ENCODE measurements around the gene C1orf21. TPM values are rescaled to one million over a fixed set of nuclear protein-coding genes. Genes with fewer than 3 reads are reported as not detected.

Gene C1orf21
- total RNA-seq, 1 donor: 17.0 TPM

DNA sequence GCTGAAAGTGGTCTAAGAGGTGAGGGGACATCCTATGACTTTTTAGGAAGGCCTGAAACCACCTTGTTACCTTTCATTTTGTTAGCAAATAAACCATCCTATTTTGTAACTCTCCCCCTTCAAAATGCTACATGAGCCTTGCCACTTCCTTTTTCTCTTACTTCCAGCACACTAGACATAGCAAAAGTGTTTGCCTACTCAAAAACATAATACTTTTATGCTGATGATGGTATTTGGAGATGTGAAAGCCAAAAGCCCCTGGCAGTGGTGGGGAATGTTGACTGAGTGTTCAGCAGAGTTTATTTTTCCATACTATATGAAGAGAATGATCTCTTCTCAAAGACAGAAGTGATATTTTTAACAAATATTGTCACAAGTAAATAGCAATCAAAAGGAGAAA is 233.6 kb downstream of the C1orf21 start:
- H3K4me1 ChIP-seq (ENCODE audit: insufficient read depth, low read length): peaks cover 11% of the 10 kb centered on the region
- no peak overlapping the region for H2AFZ ChIP-seq (ENCODE audit: low read length)
- no peaks in the 10 kb centered on the region for H4K20me1 ChIP-seq (ENCODE audit: insufficient read depth, low read length)
- no peaks in the 10 kb centered on the region for H3K9me3 ChIP-seq (ENCODE audit: low read depth, low read length)
- H3K4me2 ChIP-seq (ENCODE audit: insufficient read depth, low read length): no peak overlapping the region
- H3K4me3 ChIP-seq (ENCODE audit: insufficient read depth, low read length): no peak overlapping the region
- no peak for DNase-seq (ENCODE audit: insufficient read length, low spot score, missing footprints)
- H3K27me3 ChIP-seq (ENCODE audit: insufficient read depth, low read length): no peaks in the 10 kb centered on the region
- no peak overlapping the region for H3K27ac ChIP-seq (ENCODE audit: low read depth, low read length)
- TF ChIP-seq, protein P1, sequence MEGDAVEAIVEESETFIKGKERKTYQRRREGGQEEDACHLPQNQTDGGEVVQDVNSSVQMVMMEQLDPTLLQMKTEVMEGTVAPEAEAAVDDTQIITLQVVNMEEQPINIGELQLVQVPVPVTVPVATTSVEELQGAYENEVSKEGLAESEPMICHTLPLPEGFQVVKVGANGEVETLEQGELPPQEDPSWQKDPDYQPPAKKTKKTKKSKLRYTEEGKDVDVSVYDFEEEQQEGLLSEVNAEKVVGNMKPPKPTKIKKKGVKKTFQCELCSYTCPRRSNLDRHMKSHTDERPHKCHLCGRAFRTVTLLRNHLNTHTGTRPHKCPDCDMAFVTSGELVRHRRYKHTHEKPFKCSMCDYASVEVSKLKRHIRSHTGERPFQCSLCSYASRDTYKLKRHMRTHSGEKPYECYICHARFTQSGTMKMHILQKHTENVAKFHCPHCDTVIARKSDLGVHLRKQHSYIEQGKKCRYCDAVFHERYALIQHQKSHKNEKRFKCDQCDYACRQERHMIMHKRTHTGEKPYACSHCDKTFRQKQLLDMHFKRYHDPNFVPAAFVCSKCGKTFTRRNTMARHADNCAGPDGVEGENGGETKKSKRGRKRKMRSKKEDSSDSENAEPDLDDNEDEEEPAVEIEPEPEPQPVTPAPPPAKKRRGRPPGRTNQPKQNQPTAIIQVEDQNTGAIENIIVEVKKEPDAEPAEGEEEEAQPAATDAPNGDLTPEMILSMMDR (IDR thresholded peaks at IDR 0.05; ENCODE audit: extremely low read depth, low read depth, low read length): no peak
- no peaks in the 10 kb centered on the region for H3K79me2 ChIP-seq (ENCODE audit: insufficient read depth, low read length)
- no peaks in the 10 kb centered on the region for H3K36me3 ChIP-seq (ENCODE audit: insufficient read depth, low read length)

DNA sequence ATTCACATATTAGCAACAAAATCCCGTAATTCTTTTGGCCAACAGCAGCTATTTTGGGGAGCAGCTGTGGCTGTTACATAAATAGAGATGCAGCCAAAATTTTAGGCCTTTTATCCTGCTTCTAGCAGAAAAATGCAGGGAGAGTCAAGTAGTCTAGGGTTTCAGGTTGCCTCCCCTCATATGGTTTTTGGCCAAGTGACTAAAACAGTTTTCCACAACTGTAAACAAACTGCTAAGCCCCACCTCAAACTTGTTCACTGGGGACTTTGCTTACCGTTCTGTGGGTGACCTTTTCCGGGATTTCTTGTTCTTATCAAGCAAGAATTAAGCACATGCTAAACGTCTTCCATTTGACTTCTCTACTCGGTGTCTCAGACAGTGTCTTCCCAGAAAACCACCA is 234.4 kb downstream of the C1orf21 start:
- DNase-seq (ENCODE audit: insufficient read length, low spot score, missing footprints): no peak
- H2AFZ ChIP-seq (ENCODE audit: low read length): no peak overlapping the region
- no peak overlapping the region for H3K27ac ChIP-seq (ENCODE audit: low read depth, low read length)
- H3K4me3 ChIP-seq (ENCODE audit: insufficient read depth, low read length): no peak overlapping the region
- no peaks in the 10 kb centered on the region for H4K20me1 ChIP-seq (ENCODE audit: insufficient read depth, low read length)
- H3K79me2 ChIP-seq (ENCODE audit: insufficient read depth, low read length): no peaks in the 10 kb centered on the region
- TF ChIP-seq, protein P1 (IDR thresholded peaks at IDR 0.05; ENCODE audit: extremely low read depth, low read depth, low read length): no peak
- H3K36me3 ChIP-seq (ENCODE audit: insufficient read depth, low read length): no peaks in the 10 kb centered on the region
- peaks cover 11% of the 10 kb centered on the region for H3K4me1 ChIP-seq (ENCODE audit: insufficient read depth, low read length)
- H3K4me2 ChIP-seq (ENCODE audit: insufficient read depth, low read length): no peak overlapping the region
- H3K9me3 ChIP-seq (ENCODE audit: low read depth, low read length): no peaks in the 10 kb centered on the region
- H3K27me3 ChIP-seq (ENCODE audit: insufficient read depth, low read length): no peaks in the 10 kb centered on the region

DNA sequence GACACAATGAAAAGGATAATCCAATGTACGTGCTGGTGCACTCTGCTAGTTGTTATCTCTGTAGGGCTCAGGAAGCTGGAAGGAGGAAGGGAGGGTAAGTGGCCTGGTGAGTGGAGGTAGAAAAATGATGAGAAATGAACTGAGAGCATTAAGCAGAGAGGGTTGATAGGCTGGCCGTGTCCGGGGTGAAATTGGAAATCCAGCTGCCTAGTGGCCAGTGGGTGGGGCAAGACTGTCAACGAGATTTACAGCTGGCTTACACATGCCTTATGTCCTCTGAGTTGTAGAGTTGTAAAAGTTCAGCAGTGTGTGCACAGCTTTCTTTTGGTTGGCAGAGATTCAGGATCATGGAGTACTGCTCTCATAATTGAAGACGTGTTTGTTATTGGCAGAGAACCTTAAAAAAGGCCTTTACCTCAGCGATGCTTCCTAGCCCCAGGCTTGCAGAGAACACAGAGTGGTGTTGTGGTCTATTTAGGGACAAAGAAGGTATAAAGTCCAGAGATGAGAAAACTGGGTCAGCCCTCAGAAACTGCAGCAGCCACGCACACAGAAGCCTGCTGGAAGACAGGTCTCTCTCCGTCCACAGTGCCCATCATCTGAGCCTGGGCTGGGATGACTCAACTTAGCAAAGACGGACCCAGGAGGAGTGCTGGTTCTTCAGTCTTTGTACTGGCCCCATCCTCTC is 235.5 kb downstream of the C1orf21 start:
- Histone ChIP-seq H3K4me1 (ENCODE audit: insufficient read depth, low read length) (peaks cover 11% of the 10 kb centered on the region), H2AFZ (ENCODE audit: low read length) (no peak overlapping the region), H4K20me1 (ENCODE audit: insufficient read depth, low read length) (no peaks in the 10 kb centered on the region), H3K27ac (ENCODE audit: low read depth, low read length) (no peak overlapping the region), H3K4me2 (ENCODE audit: insufficient read depth, low read length) (peak overlapping the region; percentile 47), H3K9me3 (ENCODE audit: low read depth, low read length) (no peaks in the 10 kb centered on the region), H3K4me3 (ENCODE audit: insufficient read depth, low read length) (no peak overlapping the region), H3K27me3 (ENCODE audit: insufficient read depth, low read length) (no peaks in the 10 kb centered on the region), H3K36me3 (ENCODE audit: insufficient read depth, low read length) (no peaks in the 10 kb centered on the region), H3K79me2 (ENCODE audit: insufficient read depth, low read length) (no peaks in the 10 kb centered on the region)
- DNase-seq (ENCODE audit: insufficient read length, low spot score, missing footprints): peak; percentile 72
- TF ChIP-seq, protein P1 (IDR thresholded peaks at IDR 0.05; ENCODE audit: extremely low read depth, low read depth, low read length): no peak

DNA sequence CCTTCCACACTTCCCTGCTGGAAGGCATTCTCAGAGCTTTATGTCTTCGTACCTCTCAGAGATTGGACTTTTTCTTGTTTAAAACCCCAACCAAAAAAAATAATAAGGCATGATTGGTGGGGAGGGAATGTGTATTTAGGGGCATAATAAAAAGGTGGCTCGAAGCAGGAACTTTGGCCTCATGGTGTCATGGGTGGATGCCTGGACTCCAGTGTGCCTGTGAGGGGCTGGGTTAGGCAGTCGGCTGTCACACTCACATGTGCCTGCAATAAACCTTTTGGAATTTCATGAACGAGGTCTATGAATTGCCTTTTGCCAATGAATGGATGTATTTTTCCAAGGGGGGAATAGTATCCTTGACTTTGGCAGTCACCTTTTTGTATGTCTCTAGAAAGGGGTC is 236.6 kb downstream of the C1orf21 start:
- Histone ChIP-seq H3K27ac (ENCODE audit: low read depth, low read length) (no peak overlapping the region), H3K27me3 (ENCODE audit: insufficient read depth, low read length) (no peaks in the 10 kb centered on the region), H3K79me2 (ENCODE audit: insufficient read depth, low read length) (no peaks in the 10 kb centered on the region), H4K20me1 (ENCODE audit: insufficient read depth, low read length) (no peaks in the 10 kb centered on the region), H2AFZ (ENCODE audit: low read length) (no peak overlapping the region), H3K4me2 (ENCODE audit: insufficient read depth, low read length) (no peak overlapping the region), H3K4me3 (ENCODE audit: insufficient read depth, low read length) (no peak overlapping the region), H3K36me3 (ENCODE audit: insufficient read depth, low read length) (no peaks in the 10 kb centered on the region), H3K9me3 (ENCODE audit: low read depth, low read length) (no peaks in the 10 kb centered on the region), H3K4me1 (ENCODE audit: insufficient read depth, low read length) (peaks cover 11% of the 10 kb centered on the region)
- DNase-seq (ENCODE audit: insufficient read length, low spot score, missing footprints): no peak
- TF ChIP-seq, protein P1 (IDR thresholded peaks at IDR 0.05; ENCODE audit: extremely low read depth, low read depth, low read length): no peak
